Measurements from ENCODE around the gene UNG. TPM values are rescaled to one million over a fixed set of nuclear protein-coding genes. Genes with fewer than 3 reads are reported as not detected.
A peak's percentile ranks its signal among the peaks of the same experiment; 100 is the strongest.

Gene UNG
- polyA plus RNA-seq, 3 donors: 66.3 to 72.4 (median 70.6) TPM

GRCh38 chr12:109069307-109070271 is 27.8 kb upstream of the UNG start:
- no peak for DNase-seq (ENCODE audit: extremely low read depth in 1 of 11, low read depth in 9 of 11, low spot score in 4 of 11)

- no peak for DNase-seq (ENCODE audit: extremely low read depth in 1 of 11, low read depth in 9 of 11, low spot score in 4 of 11)
Measured at GRCh38 chr12:109074866-109075265, 22.5 kb upstream of the UNG start.

GRCh38 chr12:109082751-109083150 is 14.6 kb upstream of the UNG start:
- no peak for DNase-seq (ENCODE audit: extremely low read depth in 1 of 11, low read depth in 9 of 11, low spot score in 4 of 11)

- DNase-seq (ENCODE audit: extremely low read depth in 1 of 11, low read depth in 9 of 11, low spot score in 4 of 11): no peak
Measured at GRCh38 chr12:109084425-109084824, 13.0 kb upstream of the UNG start.

- DNase-seq (ENCODE audit: extremely low read depth in 1 of 11, low read depth in 9 of 11, low spot score in 4 of 11): no peak
Measured at GRCh38 chr12:109085590-109085989, 11.8 kb upstream of the UNG start.

- no peak for DNase-seq (ENCODE audit: extremely low read depth in 1 of 11, low read depth in 9 of 11, low spot score in 4 of 11)
Measured at GRCh38 chr12:109087250-109087649, 10.1 kb upstream of the UNG start.

GRCh38 chr12:109088818-109089217 is 8.6 kb upstream of the UNG start:
- no peak for DNase-seq (ENCODE audit: extremely low read depth in 1 of 11, low read depth in 9 of 11, low spot score in 4 of 11)

GRCh38 chr12:109089683-109090082 is 7.7 kb upstream of the UNG start:
- no peak for DNase-seq (ENCODE audit: extremely low read depth in 1 of 11, low read depth in 9 of 11, low spot score in 4 of 11)

- DNase-seq (ENCODE audit: extremely low read depth in 1 of 11, low read depth in 9 of 11, low spot score in 4 of 11): no peak
Measured at GRCh38 chr12:109092497-109093021, 4.8 kb upstream of the UNG start.

GRCh38 chr12:109093022-109093918 is 4.1 kb upstream of the UNG start, which contains the start of gene ALKBH2:
TSS of gene ALKBH2 (minus strand) at chr12:109093472. CDS start at chr12:109092786, 686 bp downstream.
- DNase-seq (ENCODE audit: extremely low read depth in 1 of 11, low read depth in 9 of 11, low spot score in 4 of 11): peak in 10 of 11 donors; percentile 76 to 92 (median 89)

- DNase-seq (ENCODE audit: extremely low read depth in 1 of 11, low read depth in 9 of 11, low spot score in 4 of 11): no peak
Measured at GRCh38 chr12:109097140-109097434, 310 bp upstream of the UNG start.

- peak in 1 of 11 donors; percentile 64 for DNase-seq (ENCODE audit: extremely low read depth in 1 of 11, low read depth in 9 of 11, low spot score in 4 of 11)
Measured at GRCh38 chr12:109098183-109098604, 797 bp downstream of the UNG start.

- DNase-seq (ENCODE audit: extremely low read depth in 1 of 11, low read depth in 9 of 11, low spot score in 4 of 11): no peak
Measured at GRCh38 chr12:109098651-109099050, 1.3 kb downstream of the UNG start.

- DNase-seq (ENCODE audit: extremely low read depth in 1 of 11, low read depth in 9 of 11, low spot score in 4 of 11): no peak
Measured at GRCh38 chr12:109099431-109100020, 2.1 kb downstream of the UNG start.

- DNase-seq (ENCODE audit: extremely low read depth in 1 of 11, low read depth in 9 of 11, low spot score in 4 of 11): no peak
Measured at GRCh38 chr12:109100741-109101140, 3.3 kb downstream of the UNG start.

- no peak for DNase-seq (ENCODE audit: extremely low read depth in 1 of 11, low read depth in 9 of 11, low spot score in 4 of 11)
Measured at GRCh38 chr12:109102491-109102890, 5.1 kb downstream of the UNG start.

- DNase-seq (ENCODE audit: extremely low read depth in 1 of 11, low read depth in 9 of 11, low spot score in 4 of 11): no peak
Measured at GRCh38 chr12:109105176-109105575, 7.8 kb downstream of the UNG start.

- DNase-seq (ENCODE audit: extremely low read depth in 1 of 11, low read depth in 9 of 11, low spot score in 4 of 11): no peak
Measured at GRCh38 chr12:109109746-109110350, 12.5 kb downstream of the UNG start.

GRCh38 chr12:109110988-109111495 is 13.6 kb downstream of the UNG start:
- DNase-seq (ENCODE audit: extremely low read depth in 1 of 11, low read depth in 9 of 11, low spot score in 4 of 11): peak in 10 of 11 donors; percentile 61 to 91 (median 84)
